ENCODE results near the gene DTD1. TPM values are rescaled to one million over a fixed set of nuclear protein-coding genes. Genes with fewer than 3 reads are reported as not detected.

DTD1 gene
- total RNA-seq, 3 donors from 2014 or later, result 10.9 to 18.1 (median 14.1) TPM

GRCh38 chr20:18615020-18615650, 27.3 kb downstream of the DTD1 start:
- Histone ChIP-seq H3K36me3 (ENCODE audit: low read depth) (no peaks in the 10 kb centered on the region), H3K4me3 (no peak overlapping the region), H3K9me3 (no peaks in the 10 kb centered on the region), H3K4me1 (ENCODE audit: low read depth) (no peaks in the 10 kb centered on the region)
- intact Hi-C loops (cut with DNase I, micrococcal nuclease), result no loop called here
- no peak for DNase-seq
- TF ChIP-seq CTCF (IDR thresholded peaks at IDR 0.05), result no peak
- no peak for ATAC-seq

- no peak for ATAC-seq
- Histone ChIP-seq H3K4me1 (ENCODE audit: low read depth) (no peaks in the 10 kb centered on the region), H3K4me3 (no peak overlapping the region), H3K36me3 (ENCODE audit: low read depth) (no peaks in the 10 kb centered on the region), H3K9me3 (no peaks in the 10 kb centered on the region)
- DNase-seq, result no peak
- intact Hi-C loops (cut with DNase I, micrococcal nuclease), result no loop called here
- no peak for TF ChIP-seq CTCF (IDR thresholded peaks at IDR 0.05)
Observed at GRCh38 chr20:18621004-18621403, 33.1 kb downstream of the DTD1 start.

GRCh38 chr20:18623156-18623910, 35.5 kb downstream of the DTD1 start:
- Histone ChIP-seq H3K9me3 (no peaks in the 10 kb centered on the region), H3K36me3 (ENCODE audit: low read depth) (no peaks in the 10 kb centered on the region), H3K4me1 (ENCODE audit: low read depth) (no peaks in the 10 kb centered on the region), H3K4me3 (no peak overlapping the region)
- ATAC-seq (no peak), DNase-seq (no peak)
- TF ChIP-seq CTCF (IDR thresholded peaks at IDR 0.05), result no peak
- intact Hi-C loops (cut with DNase I, micrococcal nuclease), result no loop called here

GRCh38 chr20:18624948-18625347, 37.1 kb downstream of the DTD1 start:
- ATAC-seq (no peak), DNase-seq (no peak)
- H3K4me1 ChIP-seq (ENCODE audit: low read depth), result no peaks in the 10 kb centered on the region
- no peaks in the 10 kb centered on the region for H3K36me3 ChIP-seq (ENCODE audit: low read depth)
- H3K4me3 ChIP-seq, result no peak overlapping the region
- H3K9me3 ChIP-seq, result no peaks in the 10 kb centered on the region
- no peak for TF ChIP-seq CTCF (IDR thresholded peaks at IDR 0.05)
- intact Hi-C loops (cut with DNase I, micrococcal nuclease), result no loop called here

- ATAC-seq (no peak), DNase-seq (no peak)
- Histone ChIP-seq H3K4me1 (ENCODE audit: low read depth) (no peaks in the 10 kb centered on the region), H3K9me3 (no peaks in the 10 kb centered on the region), H3K36me3 (ENCODE audit: low read depth) (no peaks in the 10 kb centered on the region), H3K4me3 (no peak overlapping the region)
- TF ChIP-seq CTCF (IDR thresholded peaks at IDR 0.05), result no peak
- intact Hi-C loops (cut with DNase I, micrococcal nuclease), result no loop called here
Observed at GRCh38 chr20:18625907-18626655, 38.2 kb downstream of the DTD1 start.

Measured in mucosa of descending colon (tissue), 3 donors.